Stomach (tissue), 9 donors: ENCODE measurements around the gene DMRT3. TPM values are rescaled to one million over a fixed set of nuclear protein-coding genes. Genes with fewer than 3 reads are reported as not detected.
"Not testable (repeated sequence)": the region's sequence is repeated elsewhere in the genome, so short reads cannot be mapped to it uniquely, and the experiment has no call there.

Experiments
- DNase-seq, 2 donors: peaks; one replicate each; pipeline versions ENCODE4 v3.0.0 to v3.0.0-alpha.2; 2013 to 2019
- H3K27ac ChIP-seq, 5 donors: fragments of 200-600 bp in 4 of 5; sonication (generic) in 4 of 5; one replicate each; pipeline ENCODE4 v1.5.1; 2013 to 2019; ENCODE audit warnings: mild to moderate bottlenecking in 1 of 5, moderate library complexity in 1 of 5
- H3K27me3 ChIP-seq, 3 donors: fragments of 200-600 bp; sonication (generic); one replicate each; pipeline ENCODE4 v1.5.1; 2017 to 2019; ENCODE audit warnings: mixed run types in 1 of 3
- H3K36me3 ChIP-seq, 4 donors: fragments of 200-600 bp; sonication (generic); 1 replicate in 3 of 4; 2 replicates in 1 of 4; pipeline ENCODE4 v1.5.1; 2016 to 2019
- H3K4me1 ChIP-seq, 4 donors: fragments of 200-600 bp; sonication (generic); one replicate each; pipeline ENCODE4 v1.5.1; 2016 to 2019
- H3K4me3 ChIP-seq, 4 donors: fragments of 200-600 bp; sonication (generic) in 3 of 4; one replicate each; pipeline ENCODE4 v1.5.1; 2016 to 2019; ENCODE audit warnings: mild to moderate bottlenecking in 1 of 4
- H3K9me3 ChIP-seq, 4 donors: fragments of 200-600 bp; sonication (generic); one replicate each; pipeline ENCODE4 v1.5.1; 2016 to 2019
- EP300 ChIP-seq: sonication (generic); formaldehyde crosslinking; IDR thresholded peaks from one replicate; pipeline ENCODE4 v1.6.1; 2017; ENCODE audit warnings: antibody characterized with exemption
- POLR2A ChIP-seq, 4 donors: fragments of 450-650 bp; IDR thresholded peaks; one replicate each; pipeline ENCODE4 v1.6.1; 2016; ENCODE audit warnings: antibody characterized with exemption in 4 of 4, control low read depth in 2 of 4, mild to moderate bottlenecking in 1 of 4, moderate library complexity in 1 of 4
- POLR2AphosphoS5 ChIP-seq, 3 donors: sonication (generic); formaldehyde crosslinking; IDR thresholded peaks; one replicate each; pipeline ENCODE4 v1.6.1; 2016; ENCODE audit warnings: antibody characterized with exemption in 3 of 3
- WGBS, 5 donors: extraction: QIAGEN DNeasy Blood & Tissue Kit in 3 of 5; methylation state at CpG; one replicate each; pipeline versions ENCODE4 v1.1.5 to v1.1.7; 2013 to 2018; 5-methylcytosine and 5-hydroxymethylcytosine counted together
- intact Hi-C: fragments of 100-400 bp; cut with DNase I; formaldehyde crosslinking; loops from one replicate; pipeline ENCODE4 v1.15.1; 2023; ENCODE audit warnings: low total_unique reads
- polyA plus RNA-seq, 3 donors: library from polyadenylated mRNA; stranded (reverse); fragments of 200-250 nt; gene quantifications; one replicate each; pipeline ENCODE4 v1.2.3, GENCODE V29; 2013
- total RNA-seq, 5 donors: library from RNA; depleted of rRNA; stranded (reverse); fragments of >200 nt; gene quantifications; one replicate each; pipeline versions ENCODE4 v1.1.0 to v1.2.3, GENCODE V29; 2014 to 2016
- TF ChIP-seq, protein P1 (sequence below), 7 experiments: fragments of 450-650 bp in 4 of 7; fragments of 200-600 bp in 3 of 7; sonication (generic) in 3 of 7; IDR thresholded peaks; one replicate each; pipeline ENCODE4 v1.5.1; 2016 to 2019; ENCODE audit warnings: antibody characterized with exemption in 7 of 7, control low read depth in 2 of 7, mild to moderate bottlenecking in 1 of 7
- donor health status: healthy with polysubstance abuse.
- donor health status: Bipolar disorder and iron deficiency.
- donor health status: healthy.

The DMRT3 gene
- total and polyA plus RNA-seq, 8 donors: 0.35 TPM; not detected in 7

DNA sequence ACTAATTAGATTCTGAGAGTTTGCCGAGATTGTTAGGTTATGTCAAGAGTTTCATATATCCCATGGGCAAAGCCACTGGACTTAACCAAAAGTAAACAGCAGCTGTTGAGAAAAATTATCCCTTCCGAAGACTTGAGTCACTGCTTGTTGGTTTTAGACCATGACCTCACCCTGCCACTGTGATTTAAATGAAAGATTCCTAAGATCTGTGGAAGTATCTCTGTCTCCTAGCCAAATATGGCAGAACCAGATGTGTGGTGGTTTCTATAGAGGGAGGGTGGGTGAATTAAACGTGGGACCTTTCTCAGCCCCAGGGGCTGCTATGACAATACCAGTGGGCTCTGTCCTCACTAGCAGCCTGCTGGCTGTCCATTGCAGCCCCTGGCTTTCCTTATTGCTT, 19.3 kb downstream of the DMRT3 start:
- peaks cover 0 to 12% (median under 1%) of the 10 kb centered on the region in 3 donors for H3K27me3 ChIP-seq
- no peak overlapping the region for H3K4me3 ChIP-seq
- no peaks in the 10 kb centered on the region for H3K36me3 ChIP-seq
- no peak overlapping the region for H3K27ac ChIP-seq
- H3K9me3 ChIP-seq: peaks cover 0 to 7% (median 0%) of the 10 kb centered on the region in 4 donors
- 10 to 26% (median 18%) methylated on average over 3 of the region's 3 CpGs for WGBS, 5 donors
- intact Hi-C loops: no loop called here
- peaks cover 0 to 12% (median 3%) of the 10 kb centered on the region in 4 donors for H3K4me1 ChIP-seq
- no peak for TF ChIP-seq POLR2AphosphoS5 (IDR thresholded peaks at IDR 0.05)
- TF ChIP-seq POLR2A (IDR thresholded peaks at IDR 0.05): no peak
- TF ChIP-seq EP300: no peak
- TF ChIP-seq, protein P1, sequence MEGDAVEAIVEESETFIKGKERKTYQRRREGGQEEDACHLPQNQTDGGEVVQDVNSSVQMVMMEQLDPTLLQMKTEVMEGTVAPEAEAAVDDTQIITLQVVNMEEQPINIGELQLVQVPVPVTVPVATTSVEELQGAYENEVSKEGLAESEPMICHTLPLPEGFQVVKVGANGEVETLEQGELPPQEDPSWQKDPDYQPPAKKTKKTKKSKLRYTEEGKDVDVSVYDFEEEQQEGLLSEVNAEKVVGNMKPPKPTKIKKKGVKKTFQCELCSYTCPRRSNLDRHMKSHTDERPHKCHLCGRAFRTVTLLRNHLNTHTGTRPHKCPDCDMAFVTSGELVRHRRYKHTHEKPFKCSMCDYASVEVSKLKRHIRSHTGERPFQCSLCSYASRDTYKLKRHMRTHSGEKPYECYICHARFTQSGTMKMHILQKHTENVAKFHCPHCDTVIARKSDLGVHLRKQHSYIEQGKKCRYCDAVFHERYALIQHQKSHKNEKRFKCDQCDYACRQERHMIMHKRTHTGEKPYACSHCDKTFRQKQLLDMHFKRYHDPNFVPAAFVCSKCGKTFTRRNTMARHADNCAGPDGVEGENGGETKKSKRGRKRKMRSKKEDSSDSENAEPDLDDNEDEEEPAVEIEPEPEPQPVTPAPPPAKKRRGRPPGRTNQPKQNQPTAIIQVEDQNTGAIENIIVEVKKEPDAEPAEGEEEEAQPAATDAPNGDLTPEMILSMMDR (IDR thresholded peaks at IDR 0.05): no peak
- DNase-seq: no peak

DNA sequence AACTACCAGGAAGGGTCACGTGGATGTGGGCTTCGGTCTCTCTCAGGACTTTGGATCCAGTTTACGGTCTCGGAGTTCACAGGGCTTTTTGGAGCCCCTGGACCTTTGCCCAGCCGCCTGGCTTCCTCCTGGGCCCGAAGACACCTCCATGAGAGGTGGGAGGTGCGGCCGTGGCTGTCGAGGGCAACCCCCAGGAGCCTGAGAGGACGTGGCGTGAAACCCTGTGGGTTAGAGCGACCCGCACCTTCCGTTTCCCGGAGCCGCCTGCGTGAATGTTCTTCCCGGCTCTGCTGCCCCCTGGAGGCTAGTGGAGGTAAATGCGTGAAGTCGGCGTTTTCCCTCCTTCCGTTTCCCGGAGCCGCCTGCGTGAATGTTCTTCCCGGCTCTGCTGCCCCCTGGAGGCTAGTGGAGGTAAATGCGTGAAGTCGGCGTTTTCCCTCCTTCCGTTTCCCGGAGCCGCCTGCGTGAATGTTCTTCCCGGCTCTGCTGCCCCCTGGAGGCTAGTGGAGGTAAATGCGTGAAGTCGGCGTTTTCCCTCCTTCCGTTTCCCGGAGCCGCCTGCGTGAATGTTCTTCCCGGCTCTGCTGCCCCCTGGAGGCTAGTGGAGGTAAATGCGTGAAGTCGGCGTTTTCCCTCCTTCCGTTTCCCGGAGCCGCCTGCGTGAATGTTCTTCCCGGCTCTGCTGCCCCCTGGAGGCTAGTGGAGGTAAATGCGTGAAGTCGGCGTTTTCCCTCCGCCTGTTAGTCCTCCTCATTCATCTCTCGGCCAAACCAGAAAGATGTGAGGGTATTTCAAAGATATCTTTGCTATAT, 22.1 kb downstream of the DMRT3 start:
- WGBS, 5 donors: 79 to 83% (median 81%) methylated on average over 17 to 27 of the region's 55 CpGs
- H3K4me3 ChIP-seq, intact Hi-C loops, H3K27me3 ChIP-seq, H3K36me3 ChIP-seq, H3K27ac ChIP-seq, DNase-seq, H3K9me3 ChIP-seq: not testable (repeated sequence)
- H3K4me1 ChIP-seq: peaks cover 0 to 12% (median 3%) of the 10 kb centered on the region in 4 donors

DNA sequence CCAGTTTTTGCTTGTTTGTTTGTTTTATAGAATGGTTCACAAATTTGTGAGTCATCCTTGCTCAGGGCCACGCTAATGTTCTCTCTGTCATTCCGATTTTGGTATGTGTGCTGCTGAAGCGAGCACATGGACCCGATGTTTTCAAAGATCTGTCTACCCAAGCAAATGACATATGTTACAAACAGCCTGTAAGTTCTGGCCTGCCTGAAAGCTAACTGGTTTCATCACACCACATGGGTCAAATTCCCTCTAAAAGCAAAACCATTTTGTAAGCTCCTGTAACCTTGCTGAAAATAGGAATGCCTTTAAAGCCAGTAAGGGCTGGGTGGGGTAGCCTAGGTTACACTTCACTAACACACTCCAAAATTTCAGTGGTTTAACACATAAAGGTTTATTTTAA, 25.4 kb downstream of the DMRT3 start:
- intact Hi-C loops: no loop called here
- WGBS, 5 donors: 78 to 85% (median 82%) methylated on average over 4 of the region's 4 CpGs
- Histone ChIP-seq H3K4me3 (no peak overlapping the region), H3K27ac (no peak overlapping the region), H3K36me3 (no peaks in the 10 kb centered on the region), H3K27me3 (peaks cover 0 to 10% (median 0%) of the 10 kb centered on the region in 3 donors), H3K4me1 (peaks cover 0 to 12% (median 0%) of the 10 kb centered on the region in 4 donors), H3K9me3 (peaks cover 0 to 7% (median 0%) of the 10 kb centered on the region in 4 donors)
- TF ChIP-seq EP300 (no peak), POLR2A (IDR thresholded peaks at IDR 0.05) (no peak), POLR2AphosphoS5 (IDR thresholded peaks at IDR 0.05) (no peak)
- TF ChIP-seq, protein P1 (IDR thresholded peaks at IDR 0.05): no peak
- no peak for DNase-seq

DNA sequence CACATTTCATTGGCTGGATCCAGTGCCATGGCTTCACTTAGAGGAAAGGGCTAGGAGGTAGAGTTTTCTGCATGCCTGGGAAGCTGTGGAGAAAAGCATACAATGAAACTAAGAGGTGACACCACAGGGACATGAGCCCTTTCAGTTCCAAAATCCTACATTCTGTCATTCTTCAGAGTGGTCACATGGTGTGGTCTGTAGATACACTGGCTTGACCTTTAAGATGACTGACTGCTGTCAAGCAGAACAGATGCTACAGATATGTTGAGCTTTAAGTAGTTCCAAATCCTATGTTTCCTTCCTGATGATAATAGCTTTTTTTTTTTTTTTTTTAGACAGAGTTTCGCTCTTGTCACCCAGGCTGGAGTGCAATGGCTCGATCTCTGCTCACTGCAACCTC, 26.2 kb downstream of the DMRT3 start:
- no peak overlapping the region for H3K27ac ChIP-seq
- intact Hi-C loops: no loop called here
- 82 to 100% (median 91%) methylated on average over 2 of the region's 2 CpGs for WGBS, 5 donors

More for the DNA sequence above, 26.2 kb downstream of the DMRT3 start:
- H3K36me3 ChIP-seq: no peaks in the 10 kb centered on the region
- H3K9me3 ChIP-seq: peaks cover 0 to 7% (median 0%) of the 10 kb centered on the region in 4 donors
- peaks cover 0 to 18% (median 0%) of the 10 kb centered on the region in 3 donors for H3K27me3 ChIP-seq
- peaks cover 0 to 12% (median 0%) of the 10 kb centered on the region in 4 donors for H3K4me1 ChIP-seq
- H3K4me3 ChIP-seq: no peak overlapping the region
- TF ChIP-seq, protein P1 (IDR thresholded peaks at IDR 0.05): no peak
- no peak for TF ChIP-seq EP300
- TF ChIP-seq POLR2A (IDR thresholded peaks at IDR 0.05): no peak
- TF ChIP-seq POLR2AphosphoS5 (IDR thresholded peaks at IDR 0.05): no peak
- no peak for DNase-seq
